Measurements from ENCODE around the gene CIBAR2.

Gene CIBAR2

GRCh38 chr16:85079785-85080570, 32.3 kb downstream of the CIBAR2 start:
- no peak for DNase-seq

GRCh38 chr16:85078952-85079351, 33.3 kb downstream of the CIBAR2 start:
- no peak for DNase-seq

GRCh38 chr16:85078226-85078625, 34.0 kb downstream of the CIBAR2 start:
- no peak for DNase-seq

GRCh38 chr16:85077576-85078125, 34.6 kb downstream of the CIBAR2 start:
- DNase-seq, result no peak

DNA sequence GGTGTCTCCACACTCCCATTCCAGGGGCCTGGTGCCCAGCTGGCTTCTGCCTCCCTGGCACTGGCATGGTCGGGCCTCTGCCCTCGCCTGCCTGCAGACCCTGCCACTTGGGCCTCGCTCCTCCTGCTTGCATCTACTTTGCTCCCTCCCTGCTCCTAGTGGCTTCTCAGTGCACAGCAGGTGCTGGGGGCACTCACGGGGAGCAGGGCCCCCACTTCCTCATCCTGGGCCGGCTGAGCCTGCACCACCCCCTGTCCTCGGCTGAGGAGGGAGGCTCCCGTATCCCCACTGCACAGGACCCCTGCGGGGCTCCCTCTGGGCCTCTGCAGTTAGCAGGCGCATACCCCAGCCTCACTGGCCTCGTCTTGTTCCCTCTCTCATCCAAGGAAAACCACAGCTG, 35.2 kb downstream of the CIBAR2 start:
- no peak for DNase-seq

GRCh38 chr16:85075236-85075924, 36.9 kb downstream of the CIBAR2 start:
- DNase-seq, result no peak

- no peak for DNase-seq
These were observed 37.9 kb downstream of the CIBAR2 start for GRCh38 chr16:85074225-85074914.

- DNase-seq, result no peak
These were observed 39.3 kb downstream of the CIBAR2 start for GRCh38 chr16:85072947-85073346.

GRCh38 chr16:85072076-85072860, 40.0 kb downstream of the CIBAR2 start:
- DNase-seq, result no peak

DNA sequence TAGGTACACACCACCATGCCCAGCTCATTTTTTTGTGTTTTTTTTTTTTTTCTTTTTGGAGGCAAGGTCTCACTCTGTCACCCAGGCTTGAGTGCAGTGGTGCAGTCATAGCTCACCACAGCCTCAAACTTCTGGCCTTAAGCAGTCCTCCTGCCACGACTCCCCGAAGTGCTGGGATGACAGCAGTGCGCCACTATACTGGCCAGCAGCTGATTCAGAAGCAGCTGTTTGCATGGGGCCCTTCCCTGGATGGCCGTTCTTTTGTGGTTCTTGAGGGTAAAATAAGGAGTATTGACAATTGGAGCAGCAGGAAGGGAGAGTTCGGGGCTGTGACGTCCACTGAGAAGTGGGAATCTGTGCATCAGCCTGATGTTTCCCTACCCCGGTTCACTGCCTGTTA, 43.1 kb downstream of the CIBAR2 start:
- no peak for DNase-seq

DNA sequence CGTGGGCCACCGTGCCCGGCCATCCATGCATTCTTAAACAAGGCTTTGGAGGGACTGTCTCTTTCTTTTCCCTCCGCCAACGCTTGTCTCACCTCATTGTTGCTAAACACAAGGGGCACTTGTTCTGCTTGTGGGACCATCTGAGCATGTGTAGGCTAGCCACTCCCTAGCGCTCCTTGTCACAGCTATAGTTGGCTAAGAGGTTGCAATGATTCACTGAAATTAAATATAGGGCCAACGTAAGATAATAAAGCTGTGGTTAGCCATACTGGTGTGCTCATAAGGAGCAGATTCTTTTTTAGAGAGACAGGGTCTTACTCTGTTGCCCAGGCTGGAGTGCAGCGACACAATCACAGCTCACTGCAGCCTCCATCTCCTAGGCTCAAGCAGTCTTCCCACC, 43.5 kb downstream of the CIBAR2 start:
- no peak for DNase-seq

GRCh38 chr16:85067426-85067825, 44.8 kb downstream of the CIBAR2 start:
- DNase-seq, result no peak

- no peak for DNase-seq
These were observed 45.2 kb downstream of the CIBAR2 start for GRCh38 chr16:85067024-85067423.

GRCh38 chr16:85066346-85066885, 45.9 kb downstream of the CIBAR2 start:
- no peak for DNase-seq

GRCh38 chr16:85065099-85065498, 47.2 kb downstream of the CIBAR2 start:
- no peak for DNase-seq

DNA sequence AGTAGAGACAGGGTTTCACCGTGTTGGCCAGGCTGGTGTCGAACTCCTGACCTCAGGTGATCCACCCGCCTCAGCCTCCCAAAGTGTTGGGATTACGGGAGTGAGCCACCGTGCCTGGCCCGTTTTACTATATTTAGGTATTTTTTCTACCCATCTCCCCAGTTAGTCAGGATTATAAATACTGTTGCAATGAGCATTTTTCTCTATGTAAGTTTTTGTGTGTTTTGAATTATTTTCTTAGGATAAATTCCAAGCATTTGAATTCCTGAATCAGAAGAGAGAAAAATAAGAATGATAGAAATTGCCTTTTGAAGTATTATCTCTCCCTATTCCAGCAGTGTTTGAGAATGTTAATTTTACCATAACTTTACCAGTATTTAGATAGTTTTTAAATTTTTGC, 48.1 kb downstream of the CIBAR2 start:
- no peak for DNase-seq

- no peak for DNase-seq
These were observed 49.4 kb downstream of the CIBAR2 start for GRCh38 chr16:85062845-85063244.

- DNase-seq, result no peak
These were observed 49.9 kb downstream of the CIBAR2 start for GRCh38 chr16:85062323-85062722.

DNA sequence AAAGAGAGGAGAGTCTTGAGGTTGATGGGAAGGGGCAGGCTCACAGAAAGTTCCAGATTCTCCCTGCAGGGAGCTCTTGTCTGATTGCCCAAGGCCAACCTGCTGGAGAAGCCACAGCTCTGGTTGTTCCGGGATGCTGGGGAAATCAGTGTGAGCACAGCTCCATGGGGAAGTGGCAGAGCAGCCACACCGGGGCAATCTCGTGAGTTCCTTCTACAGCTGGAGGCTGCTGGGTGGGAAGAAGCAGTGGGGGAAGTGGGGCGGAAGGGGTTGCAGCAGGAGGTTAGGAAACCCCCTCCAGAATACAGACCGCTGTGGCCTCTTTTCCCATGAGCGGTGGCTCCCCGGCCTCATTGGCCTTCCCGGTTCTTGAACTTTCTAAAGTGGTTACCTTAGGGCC, 50.7 kb downstream of the CIBAR2 start:
- DNase-seq, result no peak

DNA sequence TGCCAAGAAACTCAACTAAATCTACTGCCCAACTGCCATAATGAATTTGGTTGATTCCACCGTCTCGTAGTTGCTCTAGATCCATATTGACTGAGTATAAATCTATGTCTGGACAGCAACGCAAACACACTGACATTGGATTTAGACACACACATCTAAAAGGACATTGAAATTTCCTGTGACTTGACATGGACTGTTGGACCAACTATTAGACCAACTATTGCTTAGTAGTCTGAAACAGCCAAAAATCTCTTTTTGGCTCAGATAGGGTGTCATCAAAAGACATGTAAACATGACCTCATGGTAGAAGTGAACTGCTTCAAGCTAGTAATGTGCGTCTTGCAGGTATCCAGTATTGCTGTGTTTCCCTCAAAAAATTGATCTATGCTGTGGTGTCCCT, 53.4 kb downstream of the CIBAR2 start:
- DNase-seq, result no peak

GRCh38 chr16:85057948-85058347, 54.3 kb downstream of the CIBAR2 start:
- no peak for DNase-seq

GRCh38 chr16:85057212-85057889, 54.9 kb downstream of the CIBAR2 start:
- DNase-seq, result no peak
